SU-DHL-6 (cell line): ENCODE data around the gene CCNI.

Experiments
- EZH2phosphoT487 ChIP-seq: fragments of 200-600 bp; sonication (generic), shearing (Covaris generic); conservative IDR thresholded peaks from 2 replicates; pipeline ENCODE4 v1.6.1; 2018; ENCODE audit warnings: mild to moderate bottlenecking, antibody characterized with exemption, low read length, moderate library complexity, mixed read lengths
- TF ChIP-seq, protein P1 (sequence below): fragments of 200-600 bp; sonication (generic); IDR thresholded peaks from one replicate; pipeline ENCODE4 v1.5.1; 2017; ENCODE audit warnings: antibody characterized with exemption, mild to moderate bottlenecking, low read length, moderate library complexity; ENCODE audit not compliant: insufficient read depth, poor library complexity, severe bottlenecking

DNA sequence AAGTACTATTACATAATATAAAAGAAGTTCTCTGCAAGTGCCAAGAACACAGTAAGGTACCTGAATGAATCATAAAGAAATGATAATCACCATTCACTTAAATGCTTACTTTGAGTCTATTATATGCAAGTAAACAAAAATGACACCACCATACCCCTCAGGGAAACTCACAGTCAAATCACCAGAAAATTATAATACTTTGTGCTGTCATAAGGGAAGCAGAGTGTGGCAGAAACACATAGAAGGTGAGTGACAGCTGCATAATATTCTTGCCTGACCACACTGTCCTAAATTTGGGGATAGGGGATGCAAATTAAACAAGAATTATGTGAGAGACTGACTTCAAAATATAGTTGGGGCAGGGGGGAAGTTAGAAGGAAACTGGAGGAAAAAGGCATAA lies 12.9 kb downstream of the CCNI start:
- TF ChIP-seq, protein P1, sequence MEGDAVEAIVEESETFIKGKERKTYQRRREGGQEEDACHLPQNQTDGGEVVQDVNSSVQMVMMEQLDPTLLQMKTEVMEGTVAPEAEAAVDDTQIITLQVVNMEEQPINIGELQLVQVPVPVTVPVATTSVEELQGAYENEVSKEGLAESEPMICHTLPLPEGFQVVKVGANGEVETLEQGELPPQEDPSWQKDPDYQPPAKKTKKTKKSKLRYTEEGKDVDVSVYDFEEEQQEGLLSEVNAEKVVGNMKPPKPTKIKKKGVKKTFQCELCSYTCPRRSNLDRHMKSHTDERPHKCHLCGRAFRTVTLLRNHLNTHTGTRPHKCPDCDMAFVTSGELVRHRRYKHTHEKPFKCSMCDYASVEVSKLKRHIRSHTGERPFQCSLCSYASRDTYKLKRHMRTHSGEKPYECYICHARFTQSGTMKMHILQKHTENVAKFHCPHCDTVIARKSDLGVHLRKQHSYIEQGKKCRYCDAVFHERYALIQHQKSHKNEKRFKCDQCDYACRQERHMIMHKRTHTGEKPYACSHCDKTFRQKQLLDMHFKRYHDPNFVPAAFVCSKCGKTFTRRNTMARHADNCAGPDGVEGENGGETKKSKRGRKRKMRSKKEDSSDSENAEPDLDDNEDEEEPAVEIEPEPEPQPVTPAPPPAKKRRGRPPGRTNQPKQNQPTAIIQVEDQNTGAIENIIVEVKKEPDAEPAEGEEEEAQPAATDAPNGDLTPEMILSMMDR = no peak
- no peak for TF ChIP-seq EZH2phosphoT487
